CMK (cell line): ENCODE results near the gene NDUFS7.
"Not testable (repeated sequence)": the region's sequence is repeated elsewhere in the genome, so short reads cannot be mapped to it uniquely, and the experiment has no call there.

ENCODE experiments used
- DNase-seq: peaks from one replicate; pipeline ENCODE4 v3.0.0-alpha.2; 2010; ENCODE audit warnings: low read depth

NDUFS7 gene

DNA sequence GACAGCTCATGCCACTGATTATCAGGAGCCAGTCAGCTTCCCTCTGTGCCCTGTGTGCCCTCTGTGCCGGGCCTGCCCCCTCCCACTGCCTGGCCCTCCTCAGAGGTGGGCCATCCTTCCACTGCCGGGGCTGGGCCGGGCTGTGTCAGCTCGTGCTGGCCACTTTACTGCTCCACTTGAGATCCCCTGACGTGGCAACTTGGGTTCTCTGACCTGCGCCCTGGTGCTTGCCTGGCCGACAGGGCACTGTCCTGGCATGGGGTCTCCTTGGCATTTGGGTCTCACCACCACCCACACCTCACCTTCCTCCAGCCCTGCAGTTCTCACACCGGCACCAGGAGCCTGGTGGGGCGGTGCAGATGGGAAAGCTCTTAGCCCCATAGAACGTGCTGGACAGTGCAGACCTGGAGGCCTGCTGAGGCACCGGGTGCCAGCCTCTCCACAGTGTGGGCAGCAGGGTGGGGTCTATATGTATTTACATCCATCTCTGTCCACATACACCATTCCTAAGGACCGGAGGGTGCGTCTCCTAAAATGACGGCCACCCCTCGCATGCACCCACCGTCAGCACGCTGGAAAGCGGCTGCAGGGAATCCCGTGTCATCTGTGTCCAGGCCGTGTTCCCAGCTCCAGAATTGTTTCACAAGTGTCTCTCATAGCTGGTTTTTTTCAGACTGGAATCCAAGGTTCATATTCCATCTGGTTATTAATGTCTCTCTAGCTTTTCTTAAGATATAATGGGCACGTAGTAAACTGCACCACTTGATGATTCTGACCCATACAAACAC is 35.4 kb downstream of the NDUFS7 start:
- no peak for DNase-seq

GRCh38 chr19:1420085-1420484 is 36.4 kb downstream of the NDUFS7 start:
- not testable (repeated sequence) for DNase-seq

DNA sequence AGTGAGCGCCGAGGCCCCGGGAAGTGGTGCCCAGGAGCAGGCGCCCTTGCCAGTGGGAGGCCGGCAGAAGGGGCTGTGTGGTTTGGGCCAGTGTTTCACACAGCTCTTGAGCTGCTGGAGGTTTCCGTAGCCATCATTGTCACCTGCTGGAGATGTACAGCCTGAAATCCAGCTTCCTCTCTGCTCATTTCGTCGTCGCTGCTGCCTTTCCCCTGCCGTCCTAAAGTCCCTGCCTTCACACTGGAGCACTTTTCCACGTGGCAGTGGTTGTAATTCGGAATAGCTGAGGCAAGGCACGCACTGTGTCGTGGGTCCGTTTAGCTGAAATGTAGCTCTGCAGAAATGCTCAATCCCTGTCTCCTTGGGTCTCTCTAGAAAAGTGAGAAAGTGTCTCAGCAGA is 36.9 kb downstream of the NDUFS7 start:
- DNase-seq = no peak

DNA sequence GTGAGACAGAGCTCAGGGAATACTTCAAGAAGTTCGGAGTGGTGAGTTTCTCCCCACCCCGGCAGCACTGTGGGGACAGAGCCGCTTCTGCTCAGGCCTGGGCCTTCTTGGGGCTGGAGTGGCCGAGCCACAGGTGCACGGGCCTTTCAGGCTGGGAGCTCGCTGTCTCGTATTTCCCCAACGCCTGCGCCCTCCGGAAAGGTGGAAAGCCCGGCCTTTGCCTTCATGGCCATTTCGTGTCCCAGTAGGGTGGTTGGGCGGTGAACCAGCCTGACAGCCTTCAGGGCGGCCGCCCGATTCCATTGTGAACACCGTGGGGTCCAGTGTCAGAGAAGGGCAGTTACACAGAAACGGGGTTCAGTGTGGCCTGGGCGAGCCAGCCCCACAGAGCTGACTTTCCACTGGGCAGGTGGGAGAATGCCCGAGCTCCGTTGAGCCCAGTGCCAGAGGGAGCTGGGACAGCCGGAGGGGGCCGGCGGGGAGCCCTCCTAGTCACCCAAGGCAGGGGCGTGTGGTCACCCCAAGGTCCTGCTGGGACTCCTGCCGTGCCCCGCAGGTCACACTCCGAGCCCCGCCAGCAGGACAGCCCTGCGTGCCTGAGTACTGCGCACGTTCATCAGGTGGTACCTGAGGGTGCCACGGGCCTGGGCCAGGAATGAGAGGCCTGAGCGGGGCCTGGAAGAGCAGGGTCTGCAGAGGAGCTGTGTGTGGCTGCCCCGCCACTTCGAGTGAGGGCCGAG is 37.7 kb downstream of the NDUFS7 start:
- no peak for DNase-seq

- DNase-seq = no peak
Observed at GRCh38 chr19:1421958-1422305, 38.2 kb downstream of the NDUFS7 start.

GRCh38 chr19:1422360-1422759 is 38.7 kb downstream of the NDUFS7 start:
- no peak for DNase-seq

GRCh38 chr19:1422943-1423342 is 39.2 kb downstream of the NDUFS7 start:
- no peak for DNase-seq

DNA sequence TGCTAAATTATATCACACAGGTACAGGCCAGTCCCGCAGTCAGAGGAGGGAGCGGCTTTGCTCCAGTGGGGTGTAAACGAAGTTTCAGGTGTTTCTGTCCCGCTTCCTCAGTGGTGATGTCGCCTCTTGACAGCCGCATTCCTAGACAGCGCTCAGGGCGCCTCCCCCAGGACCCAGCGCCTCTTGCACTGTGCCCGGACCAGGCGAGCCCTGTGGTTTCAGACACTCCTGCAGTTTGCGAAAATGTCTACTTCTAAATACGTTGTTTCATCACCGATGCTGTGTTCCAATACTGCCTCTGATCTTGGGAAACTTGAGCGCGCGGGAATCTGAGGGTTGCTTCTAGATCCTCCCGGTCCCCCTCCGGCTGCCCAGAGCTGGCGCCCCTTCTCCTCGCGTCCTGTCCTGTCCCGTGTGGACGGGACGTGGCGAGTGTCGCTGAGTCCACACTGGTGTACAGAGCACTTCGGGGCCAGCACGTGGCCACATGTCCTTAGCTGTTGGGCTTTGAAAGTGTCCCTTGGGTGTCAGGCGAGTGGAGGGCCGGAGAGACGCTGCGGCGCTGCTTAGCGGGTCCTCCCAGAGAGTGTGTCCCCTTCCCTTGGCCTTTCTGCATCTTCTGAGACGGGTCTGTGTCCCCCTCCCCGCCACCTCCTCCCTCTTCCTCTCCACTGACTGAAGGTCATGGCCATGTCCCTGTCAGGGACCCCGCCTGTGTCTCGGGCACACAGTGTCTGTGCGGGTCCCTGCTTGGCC is 39.9 kb downstream of the NDUFS7 start:
- no peak for DNase-seq

DNA sequence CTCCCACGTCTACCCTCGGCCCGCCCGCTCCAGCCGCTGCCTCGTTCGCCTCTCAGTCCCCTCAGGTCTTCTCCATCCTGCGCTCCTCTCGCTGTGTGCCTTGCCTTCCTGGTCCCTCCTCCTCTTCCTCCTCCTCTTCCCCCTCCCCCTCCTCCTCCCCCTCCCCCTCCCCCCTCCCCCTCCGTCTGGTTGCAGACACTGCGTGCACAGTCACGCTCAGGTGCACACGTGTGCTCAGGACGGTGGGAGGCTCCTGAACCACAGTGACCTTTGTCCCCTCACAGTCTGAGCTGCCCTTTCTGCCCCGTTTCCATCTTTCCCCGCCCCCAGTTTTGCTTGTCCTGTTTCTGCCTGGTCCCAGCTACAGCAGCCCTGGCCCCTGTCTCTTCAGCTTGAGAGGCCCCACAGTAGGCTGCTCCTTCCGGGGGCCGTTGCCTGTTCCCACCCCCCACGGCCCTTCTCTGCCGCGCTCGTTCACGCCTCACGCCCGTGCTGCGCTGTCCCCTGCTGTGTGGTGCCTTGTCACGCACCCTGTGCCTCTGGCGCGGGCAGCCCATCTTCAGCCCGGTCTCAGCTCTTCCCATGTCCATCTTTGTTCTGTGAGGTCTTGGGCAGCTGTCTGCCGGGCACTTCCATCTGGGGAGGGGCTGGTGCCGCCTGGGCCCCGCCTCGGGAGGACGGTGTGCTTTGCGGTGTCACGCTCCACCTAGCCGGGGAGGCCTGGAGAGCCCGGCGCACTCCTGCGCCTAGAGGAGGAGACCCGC is 40.7 kb downstream of the NDUFS7 start:
- DNase-seq = no peak

DNA sequence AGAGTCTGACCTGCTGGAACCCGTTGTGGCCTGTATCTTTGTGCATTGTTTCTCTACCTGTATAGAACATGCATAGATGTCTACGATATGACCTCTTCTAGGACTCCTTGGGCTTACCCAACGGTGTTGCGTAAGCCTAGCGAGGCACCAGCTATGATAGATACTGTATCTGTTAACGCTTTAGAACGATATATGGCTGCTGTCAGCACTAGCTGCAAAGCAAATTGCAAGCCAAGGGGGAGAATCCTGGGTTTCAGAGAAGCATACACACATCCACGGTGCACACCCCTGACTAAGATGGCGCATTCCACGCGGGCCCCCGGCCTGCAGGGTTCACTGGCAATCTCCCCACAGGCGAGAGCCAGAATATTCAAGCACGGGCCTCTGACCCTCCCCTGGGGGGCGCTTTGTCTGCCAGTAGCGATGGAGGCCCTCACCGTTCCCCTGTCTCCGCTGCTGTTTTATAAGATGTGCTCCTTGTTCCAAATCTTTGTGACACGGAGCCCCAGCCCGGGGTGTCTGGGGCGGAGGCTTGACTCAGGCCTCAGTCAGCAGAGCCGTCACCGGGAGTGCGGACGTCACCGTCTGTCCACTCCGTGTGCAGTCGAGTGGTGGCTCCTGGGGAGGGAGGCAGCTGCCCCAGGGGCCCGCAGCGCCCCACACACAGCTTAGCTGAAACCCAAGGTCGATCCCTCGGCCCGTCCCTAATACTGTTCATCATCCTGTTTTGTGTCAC is 41.6 kb downstream of the NDUFS7 start:
- DNase-seq = no peak

DNA sequence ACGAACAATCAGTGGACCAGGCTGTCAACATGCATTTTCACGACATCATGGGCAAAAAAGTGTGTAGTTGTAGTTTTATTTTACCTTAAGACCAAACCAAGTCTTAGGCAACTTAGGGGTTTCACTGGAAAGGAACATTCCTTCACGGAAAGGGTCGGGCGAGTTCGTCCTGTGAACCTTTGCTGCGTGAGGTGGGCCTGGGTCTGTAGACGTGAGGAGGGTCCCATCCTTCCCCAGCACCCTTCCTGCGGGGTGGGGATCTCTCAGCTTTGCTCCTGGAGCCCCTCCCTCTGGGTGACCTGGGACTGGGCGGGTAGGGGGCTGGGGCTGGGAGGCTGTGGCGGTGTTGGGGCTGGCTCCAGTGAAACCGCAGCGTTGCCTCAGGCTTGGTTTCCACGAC is 42.2 kb downstream of the NDUFS7 start:
- no peak for DNase-seq

GRCh38 chr19:1426736-1427135 is 43.0 kb downstream of the NDUFS7 start:
- DNase-seq = no peak

DNA sequence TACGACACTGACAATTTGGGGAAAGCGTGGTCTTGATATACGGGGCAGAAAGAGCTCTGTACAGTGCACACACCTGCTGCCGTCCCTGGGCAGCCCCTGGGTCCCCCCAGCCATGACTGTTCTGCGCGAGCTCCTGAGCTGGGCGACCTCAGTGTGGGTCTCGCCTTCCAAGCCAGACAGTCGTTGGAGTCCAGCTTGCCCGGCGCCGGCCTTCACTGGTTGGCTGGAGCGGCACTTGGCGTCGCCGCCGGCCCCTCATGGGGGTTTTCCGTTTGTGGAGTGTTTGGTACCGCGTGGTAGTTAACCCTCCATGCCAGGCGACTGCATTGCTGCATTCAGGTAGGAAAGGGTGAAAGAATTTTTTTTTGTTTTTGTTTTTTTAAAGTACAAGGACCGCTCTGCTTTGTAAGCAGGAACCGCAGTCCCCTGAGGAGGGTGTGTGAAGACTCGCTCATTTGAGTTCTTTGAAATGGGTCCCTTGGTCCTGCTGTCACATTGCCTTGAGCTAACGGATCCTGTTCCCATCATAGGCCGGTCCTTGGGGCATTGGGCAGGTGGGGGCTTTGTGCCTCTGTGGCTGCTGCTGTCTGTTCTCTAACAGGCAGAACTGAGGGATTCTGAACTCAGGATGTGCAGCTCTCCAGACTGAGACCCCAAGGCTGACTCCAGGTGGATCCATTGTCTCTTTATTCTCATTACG is 43.7 kb downstream of the NDUFS7 start:
- DNase-seq = no peak

DNA sequence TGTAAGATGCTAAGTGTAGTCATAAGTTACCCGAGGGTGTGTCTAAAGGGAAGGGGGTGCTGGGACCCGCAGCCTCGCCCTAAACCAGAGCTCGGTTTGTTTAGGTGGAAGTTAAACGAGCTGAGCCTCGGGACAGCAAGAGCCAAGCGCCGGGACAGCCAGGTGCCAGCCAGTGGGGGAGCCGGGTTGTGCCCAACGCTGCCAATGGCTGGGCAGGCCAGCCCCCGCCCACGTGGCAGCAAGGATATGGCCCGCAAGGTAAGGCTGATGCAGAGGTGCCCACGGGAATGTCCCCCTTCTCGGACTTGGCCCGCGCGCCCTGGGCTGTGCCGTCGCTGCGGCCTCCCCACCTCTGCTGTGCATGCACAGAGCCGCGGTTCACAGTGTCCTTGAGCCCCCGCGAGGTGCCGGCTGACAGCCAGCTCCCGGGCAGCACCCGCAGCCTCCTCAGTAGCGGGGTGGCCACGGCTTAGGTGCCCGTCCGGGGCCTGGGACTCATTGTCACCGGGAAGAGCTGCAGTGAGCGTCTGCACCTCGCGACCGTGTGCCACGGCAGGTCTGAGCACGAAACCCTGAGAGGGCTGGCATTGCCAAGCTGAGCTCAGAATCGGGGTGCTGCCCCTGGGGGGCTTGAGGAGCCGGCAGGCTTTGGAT is 45.2 kb downstream of the NDUFS7 start:
- DNase-seq = no peak

DNA sequence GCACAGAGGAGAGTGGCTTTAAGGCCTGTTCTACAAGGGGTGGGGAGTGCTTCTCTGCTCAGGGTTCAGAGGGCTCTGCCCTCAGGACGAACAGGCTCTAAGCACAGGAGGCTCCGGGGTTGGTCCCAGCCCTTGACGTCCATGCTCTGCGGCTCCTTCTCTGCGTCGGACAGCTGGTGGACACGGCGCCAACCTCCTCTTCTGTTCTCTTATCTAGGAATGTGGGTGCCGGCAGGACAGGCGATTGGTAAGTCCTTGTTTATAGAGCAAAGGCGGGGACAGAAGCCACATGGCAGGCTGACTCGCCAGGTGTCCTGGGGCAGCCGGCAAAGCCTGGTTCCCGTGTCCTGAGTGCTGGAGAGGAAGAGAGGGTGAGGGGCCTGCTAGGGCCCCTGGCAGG is 46.0 kb downstream of the NDUFS7 start:
- no peak for DNase-seq

DNA sequence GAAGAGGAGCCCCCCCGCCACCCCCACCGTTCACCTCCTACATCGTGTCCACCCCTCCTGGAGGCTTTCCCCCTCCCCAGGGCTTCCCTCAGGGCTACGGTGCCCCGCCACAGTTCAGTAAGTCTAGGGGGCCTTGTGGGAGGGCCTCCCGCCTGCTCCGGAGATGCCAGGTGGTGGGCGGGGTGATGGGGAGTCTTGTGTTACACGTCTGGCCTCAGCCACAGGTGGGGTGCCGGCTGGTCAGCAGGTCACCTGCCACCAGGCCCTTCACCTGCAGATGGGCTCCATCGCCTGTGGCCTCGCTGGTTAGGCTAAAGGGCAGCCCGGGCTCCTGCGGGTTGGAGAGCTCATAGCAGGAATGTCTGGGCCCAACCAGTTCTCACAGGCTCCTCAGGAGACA is 46.5 kb downstream of the NDUFS7 start:
- no peak for DNase-seq

DNA sequence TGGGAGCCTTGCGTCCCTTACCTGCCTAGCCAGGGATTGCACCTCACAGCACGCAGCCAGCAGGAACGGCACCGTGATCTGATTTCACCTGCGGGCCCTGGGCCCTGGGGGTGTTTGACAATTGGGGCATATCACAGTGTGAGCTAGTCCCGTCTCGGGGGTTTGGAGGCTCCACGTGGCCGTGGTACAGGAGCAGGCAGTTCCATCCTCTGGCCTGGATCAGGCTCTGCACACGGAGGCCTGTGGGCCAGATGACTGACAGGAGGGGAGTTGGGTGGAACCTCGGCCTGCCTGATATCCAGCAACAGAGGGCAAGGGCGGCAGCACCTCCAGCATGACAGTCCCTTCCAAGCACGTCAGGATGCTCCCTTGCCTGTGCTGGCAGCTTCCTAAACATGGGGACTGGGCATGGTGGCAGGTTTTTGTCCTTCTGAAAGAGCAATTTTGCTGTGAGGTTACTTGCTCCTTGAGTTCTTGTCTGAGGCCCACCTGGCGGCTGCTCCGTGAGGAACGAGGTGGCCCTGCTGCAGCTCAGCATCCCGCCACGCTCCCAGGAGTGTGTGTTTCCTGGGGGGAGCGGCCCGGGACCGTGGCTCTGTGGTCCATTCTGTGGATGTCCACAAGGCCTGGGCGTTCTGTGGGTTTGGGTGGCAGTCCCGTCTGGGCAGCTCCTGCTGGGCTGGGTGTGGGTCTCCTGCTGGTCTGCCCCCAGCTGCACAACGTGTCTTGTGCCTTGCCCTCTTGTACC is 48.2 kb downstream of the NDUFS7 start:
- DNase-seq = no peak

- DNase-seq = no peak
Observed at GRCh38 chr19:1432507-1432887, 48.8 kb downstream of the NDUFS7 start.

- no peak for DNase-seq
Observed at GRCh38 chr19:1433119-1434039, 49.7 kb downstream of the NDUFS7 start.
